Natural killer cell (primary cell): ENCODE results near the gene TMEM168. TPM values are rescaled to one million over a fixed set of nuclear protein-coding genes. Genes with fewer than 3 reads are reported as not detected.
"Not testable (repeated sequence)": the region's sequence is repeated elsewhere in the genome, so short reads cannot be mapped to it uniquely, and the experiment has no call there.

Source experiments
- ATAC-seq, 3 donors: fragments of 150-1000 bp in 2 of 3; fragments of 200-7000 bp in 1 of 3; cut with Tn5 transposase; 1 replicate in 1 of 3; 2 replicates in 2 of 3; pipeline ENCODE4 v1.10.0; 2021; ENCODE audit warnings: mild to moderate bottlenecking in 2 of 3, moderate library complexity in 2 of 3
- DNase-seq, 2 donors: peaks; one replicate each; pipeline versions ENCODE4 v3.0.0 to v3.0.0-alpha.2; 2013 to 2021; ENCODE audit warnings: mixed read lengths in 1 of 2
- H3K27ac ChIP-seq: one replicate; pipeline ENCODE4 v1.5.1; 2013; ENCODE audit warnings: mild to moderate bottlenecking, low read length
- H3K27me3 ChIP-seq: one replicate; pipeline ENCODE4 v1.6.1; 2013; ENCODE audit warnings: low read length; ENCODE audit not compliant: control insufficient read depth, insufficient read depth
- H3K36me3 ChIP-seq: one replicate; pipeline ENCODE4 v1.6.1; 2013; ENCODE audit warnings: low read length; ENCODE audit not compliant: control insufficient read depth, insufficient read depth
- H3K4me1 ChIP-seq: one replicate; pipeline ENCODE4 v1.6.1; 2013; ENCODE audit warnings: low read length; ENCODE audit not compliant: control insufficient read depth, insufficient read depth
- H3K4me3 ChIP-seq: one replicate; pipeline ENCODE4 v1.5.1; 2013; ENCODE audit warnings: low read length
- H3K9me3 ChIP-seq: one replicate; pipeline ENCODE4 v1.6.1; 2013; ENCODE audit warnings: low read length; ENCODE audit not compliant: control insufficient read depth, insufficient read depth
- H3K27ac Mint-ChIP-seq, 2 donors: one replicate each; pipeline ENCODE4 v1.8.0; 2022; ENCODE audit warnings: mild to moderate bottlenecking in 2 of 2, mixed read lengths in 2 of 2, moderate library complexity in 1 of 2
- H3K27me3 Mint-ChIP-seq, 2 donors: one replicate each; pipeline ENCODE4 v1.8.0; 2022; ENCODE audit warnings: low read depth in 2 of 2, mixed read lengths in 2 of 2
- H3K36me3 Mint-ChIP-seq: one replicate; pipeline ENCODE4 v1.8.0; 2022; ENCODE audit warnings: mixed read lengths
- H3K4me1 Mint-ChIP-seq, 2 donors: one replicate each; pipeline ENCODE4 v1.8.0; 2022; ENCODE audit warnings: mixed read lengths in 2 of 2
- H3K4me3 Mint-ChIP-seq: one replicate; pipeline ENCODE4 v1.8.0; 2022; ENCODE audit warnings: mild to moderate bottlenecking, moderate library complexity, mixed read lengths
- H3K9me3 Mint-ChIP-seq, 2 donors: one replicate each; pipeline ENCODE4 v1.8.0; 2022; ENCODE audit warnings: mixed read lengths in 2 of 2
- CTCF ChIP-seq: fragments of 200-600 bp; IDR thresholded peaks from one replicate; pipeline ENCODE4 v1.8.0; 2022; ENCODE audit warnings: antibody characterized with exemption
- WGBS: methylation state at CpG from one replicate; pipeline ENCODE4 v1.1.7; 2013; ENCODE audit warnings: missing lambda C conversion rate; ENCODE audit not compliant: insufficient coverage; 5-methylcytosine and 5-hydroxymethylcytosine counted together
- intact Hi-C: fragments of 100-400 bp; cut with micrococcal nuclease; formaldehyde crosslinking; loops from one replicate; pipeline ENCODE4 v1.14.2; 2022
- total RNA-seq, 4 donors: library from RNA; stranded (reverse); fragments of 120-200 nt in 1 of 4; gene quantifications; one replicate each; pipeline versions ENCODE4 v1.2.3 to v1.2.4, GENCODE V29; 2013 to 2022

Gene TMEM168
- total RNA-seq, 3 donors from 2014 or later (not counting 1 experiment from before 2014, with no cell fraction given): 18.2 to 21.0 (median 20.0) TPM

- 91% methylated on average over 3 of the region's 3 CpGs for WGBS
- no peak overlapping the region for H3K4me3 ChIP-seq
- no peak overlapping the region for H3K27ac ChIP-seq
- TF ChIP-seq CTCF: no peak
- no peak for ATAC-seq
- peaks cover 11% of the 10 kb centered on the region for H3K9me3 ChIP-seq
- Mint-ChIP-seq H3K27ac (no peak overlapping the region), H3K36me3 (peaks cover 14% of the 10 kb centered on the region), H3K4me3 (no peak overlapping the region), H3K9me3 (peaks cover 6 to 10% of the 10 kb centered on the region in 2 donors), H3K4me1 (peaks cover 0 to 4% of the 10 kb centered on the region in 2 donors), H3K27me3 (peaks cover 3 to 7% of the 10 kb centered on the region in 2 donors)
- H3K27me3 ChIP-seq: no peaks in the 10 kb centered on the region
- intact Hi-C loops: no loop called here
- DNase-seq: no peak
- H3K36me3 ChIP-seq: no peaks in the 10 kb centered on the region
- H3K4me1 ChIP-seq: no peaks in the 10 kb centered on the region
Observed at GRCh38 chr7:112739436-112740180, 50.6 kb downstream of the TMEM168 start.

GRCh38 chr7:112735261-112735660, 54.9 kb downstream of the TMEM168 start:
- 85% methylated on average over 1 of the region's 1 CpG for WGBS
- DNase-seq (no peak), ATAC-seq (no peak)
- H3K4me3 Mint-ChIP-seq: no peak overlapping the region
- Histone ChIP-seq H3K27me3 (no peaks in the 10 kb centered on the region), H3K9me3 (peaks cover 11% of the 10 kb centered on the region), H3K4me1 (no peaks in the 10 kb centered on the region), H3K27ac (no peak overlapping the region), H3K4me3 (no peak overlapping the region), H3K36me3 (no peaks in the 10 kb centered on the region)
- peaks cover 3 to 7% of the 10 kb centered on the region in 2 donors for H3K27me3 Mint-ChIP-seq
- intact Hi-C loops: no loop called here
- no peak overlapping the region for H3K27ac Mint-ChIP-seq
- H3K36me3 Mint-ChIP-seq: peaks cover 25% of the 10 kb centered on the region
- H3K4me1 Mint-ChIP-seq: peaks cover 0 to 4% of the 10 kb centered on the region in 2 donors
- TF ChIP-seq CTCF: no peak
- H3K9me3 Mint-ChIP-seq: peaks cover 10 to 20% of the 10 kb centered on the region in 2 donors

- H3K4me1 ChIP-seq, H3K9me3 ChIP-seq, H3K4me1 Mint-ChIP-seq, H3K27ac Mint-ChIP-seq, intact Hi-C loops, H3K4me3 ChIP-seq, ATAC-seq, H3K27me3 Mint-ChIP-seq, H3K27ac ChIP-seq, H3K36me3 ChIP-seq, H3K27me3 ChIP-seq, DNase-seq, H3K4me3 Mint-ChIP-seq: not testable (repeated sequence)
- H3K36me3 Mint-ChIP-seq: peaks cover 23% of the 10 kb centered on the region
- WGBS: 100% methylated on average over 1 of the region's 2 CpGs
- peaks cover 9 to 22% of the 10 kb centered on the region in 2 donors for H3K9me3 Mint-ChIP-seq
Observed at GRCh38 chr7:112731324-112731723, 58.9 kb downstream of the TMEM168 start.

- Histone ChIP-seq H3K4me3 (no peak overlapping the region), H3K27me3 (peaks cover 3% of the 10 kb centered on the region), H3K9me3 (no peaks in the 10 kb centered on the region), H3K27ac (no peak overlapping the region), H3K36me3 (no peaks in the 10 kb centered on the region), H3K4me1 (no peaks in the 10 kb centered on the region)
- Mint-ChIP-seq H3K4me1 (no peaks in the 10 kb centered on the region), H3K36me3 (peaks cover 8% of the 10 kb centered on the region), H3K27ac (no peak overlapping the region), H3K9me3 (peaks cover 7 to 8% of the 10 kb centered on the region in 2 donors), H3K4me3 (no peak overlapping the region), H3K27me3 (peaks cover 0 to 7% of the 10 kb centered on the region in 2 donors)
- TF ChIP-seq CTCF: no peak
- ATAC-seq (no peak), DNase-seq (no peak)
- intact Hi-C loops: no loop called here
- 75% methylated on average over 2 of the region's 3 CpGs for WGBS
Observed at GRCh38 chr7:112726076-112726475, 64.1 kb downstream of the TMEM168 start.
